Measurements from ENCODE around the gene YPEL4.

Gene YPEL4

GRCh38 chr11:57633394-57634070 is 16.2 kb downstream of the YPEL4 start:
- no peak for DNase-seq (ENCODE audit: low read depth in 1 of 2, low spot score in 1 of 2)

DNA sequence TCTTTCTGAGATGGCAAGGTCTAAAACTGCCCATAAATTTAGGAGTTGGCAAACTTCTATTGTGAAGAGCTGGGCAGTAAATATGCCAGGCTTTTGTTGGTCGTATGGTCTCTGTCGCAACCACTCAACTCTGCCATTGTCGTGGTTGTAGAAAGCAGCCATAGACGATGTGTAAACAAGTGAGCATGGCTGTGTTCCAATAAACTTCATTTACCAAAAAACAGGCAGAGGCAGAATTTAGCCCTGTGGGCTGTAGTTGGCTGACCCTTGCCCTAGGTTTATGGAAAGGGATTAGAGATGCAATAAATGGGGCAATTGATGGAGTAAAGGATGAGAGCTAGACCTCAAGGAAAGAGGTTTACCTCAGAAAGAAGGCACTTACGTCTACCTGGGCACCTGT is 17.6 kb downstream of the YPEL4 start:
- no peak for DNase-seq (ENCODE audit: low read depth in 1 of 2, low spot score in 1 of 2)

- DNase-seq (ENCODE audit: low read depth in 1 of 2, low spot score in 1 of 2), result no peak
Observed at GRCh38 chr11:57630171-57630570, 19.5 kb downstream of the YPEL4 start.

DNA sequence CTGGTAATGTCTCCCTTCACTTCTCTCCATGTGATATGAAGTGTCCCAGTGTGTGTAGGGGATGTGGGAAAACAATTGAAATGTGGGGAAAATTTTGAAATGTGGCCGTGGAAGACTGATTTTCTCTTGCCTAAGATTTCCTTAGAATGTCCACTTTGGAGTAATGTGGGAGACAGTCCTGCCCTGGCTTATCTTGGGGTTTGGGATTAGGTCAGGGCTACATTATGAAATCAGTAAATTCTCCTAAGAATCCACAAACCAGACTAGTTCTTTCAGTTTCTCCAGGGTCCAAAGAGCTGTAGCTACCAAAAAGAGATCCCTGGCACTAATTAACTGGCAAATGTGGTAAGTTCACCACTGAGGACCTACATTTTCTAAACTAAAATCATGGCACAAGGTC is 22.8 kb downstream of the YPEL4 start:
- DNase-seq (ENCODE audit: low read depth in 1 of 2, low spot score in 1 of 2), result no peak

DNA sequence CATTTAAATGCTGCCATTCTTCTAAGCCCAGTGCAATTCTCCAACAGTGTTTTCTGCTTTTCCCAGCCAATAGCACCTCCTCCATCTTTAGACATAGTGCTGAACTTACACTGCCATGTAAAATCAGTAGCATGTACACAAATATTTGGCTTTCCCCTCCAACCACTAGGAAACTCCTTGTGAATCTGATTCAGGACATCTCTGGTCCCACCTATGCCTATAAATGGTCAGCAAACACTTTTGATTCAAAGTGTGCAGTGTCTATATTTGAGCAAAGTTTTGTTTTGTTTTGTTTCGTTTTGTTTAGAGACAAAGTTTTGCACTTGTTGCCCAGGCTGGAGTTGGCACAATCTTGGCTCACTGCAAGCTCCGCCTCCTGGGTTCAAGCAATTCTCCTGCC is 24.8 kb downstream of the YPEL4 start:
- DNase-seq (ENCODE audit: low read depth in 1 of 2, low spot score in 1 of 2), result no peak

- DNase-seq (ENCODE audit: low read depth in 1 of 2, low spot score in 1 of 2), result no peak
Observed at GRCh38 chr11:57622263-57622662, 27.4 kb downstream of the YPEL4 start.

DNA sequence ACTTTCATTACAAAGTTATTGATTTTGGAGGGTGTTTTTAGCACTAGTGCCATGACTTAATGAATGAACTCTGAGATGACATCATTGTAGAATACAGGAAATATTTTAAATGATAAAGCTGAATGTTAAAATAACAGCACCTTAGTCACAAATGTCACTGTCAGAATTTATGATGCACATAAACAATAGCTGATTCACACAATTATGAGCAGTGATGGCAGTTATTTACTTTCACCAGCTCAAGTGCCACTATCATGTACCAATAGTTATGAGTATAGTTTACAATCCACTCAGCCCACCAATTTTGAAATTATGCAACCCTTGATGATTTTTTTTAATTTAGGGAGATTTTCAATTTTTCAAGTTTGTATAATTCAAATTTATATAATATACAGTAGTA is 29.2 kb downstream of the YPEL4 start:
- DNase-seq (ENCODE audit: low read depth in 1 of 2, low spot score in 1 of 2), result no peak

DNA sequence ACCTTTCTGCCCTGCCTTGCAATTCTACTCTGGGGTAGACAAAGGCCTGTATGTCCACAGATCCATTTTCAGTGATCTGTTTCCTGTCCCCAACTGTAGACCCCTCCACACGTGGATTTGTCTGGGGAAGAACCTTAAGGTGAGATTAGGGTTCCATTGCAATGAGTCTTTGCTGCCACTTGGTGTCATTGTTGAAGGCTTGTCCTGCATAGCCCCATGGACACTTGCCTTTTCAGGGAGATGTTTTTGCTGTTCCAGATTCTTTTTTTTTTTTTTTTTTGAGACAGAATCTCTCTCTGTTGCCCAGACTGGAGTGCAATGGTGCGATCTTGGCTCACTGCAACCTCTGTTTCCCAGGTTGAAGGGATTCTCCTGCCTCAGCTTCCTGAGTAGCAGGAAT is 30.4 kb downstream of the YPEL4 start:
- DNase-seq (ENCODE audit: low read depth in 1 of 2, low spot score in 1 of 2), result no peak

DNA sequence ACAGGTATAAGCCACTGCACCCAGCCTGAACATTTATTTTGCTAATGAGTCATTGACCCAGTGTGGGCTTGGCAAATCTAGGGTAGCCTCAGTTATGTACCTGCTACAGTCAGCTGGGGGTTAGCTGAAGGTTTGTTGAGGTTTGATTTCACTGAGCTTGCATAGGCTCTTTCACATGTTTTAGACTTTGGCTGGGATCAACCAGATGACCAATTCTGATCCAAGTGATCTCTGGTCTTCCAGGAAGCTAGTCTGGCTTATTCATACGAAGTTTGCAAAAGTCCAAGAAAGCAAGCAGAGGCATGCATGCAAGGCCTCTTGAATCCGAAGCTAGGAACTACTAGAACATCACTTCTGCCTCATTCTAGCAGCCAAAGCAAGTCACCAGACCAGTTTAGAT is 31.3 kb downstream of the YPEL4 start:
- no peak for DNase-seq (ENCODE audit: low read depth in 1 of 2, low spot score in 1 of 2)

- DNase-seq (ENCODE audit: low read depth in 1 of 2, low spot score in 1 of 2), result no peak
Observed at GRCh38 chr11:57616595-57616994, 33.1 kb downstream of the YPEL4 start.

DNA sequence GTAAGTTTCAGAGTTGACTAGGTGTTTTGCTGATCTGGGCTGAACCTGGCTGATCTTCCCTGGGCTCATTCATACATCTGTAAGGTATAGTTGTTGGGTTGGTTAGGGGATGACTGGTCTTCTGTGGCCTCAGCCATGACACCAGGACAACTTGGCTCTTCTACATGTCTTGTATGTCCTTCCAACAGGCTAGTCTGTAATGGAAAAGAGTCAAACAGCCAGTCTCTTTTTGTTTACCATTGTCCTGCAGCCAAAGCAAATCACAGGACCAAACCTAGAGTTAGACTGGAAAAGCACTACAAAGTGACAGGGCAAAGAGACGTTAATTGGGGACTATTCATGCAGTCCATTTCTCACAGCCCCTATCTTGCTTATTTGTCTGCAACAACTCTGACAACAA is 34.4 kb downstream of the YPEL4 start:
- DNase-seq (ENCODE audit: low read depth in 1 of 2, low spot score in 1 of 2), result no peak

DNA sequence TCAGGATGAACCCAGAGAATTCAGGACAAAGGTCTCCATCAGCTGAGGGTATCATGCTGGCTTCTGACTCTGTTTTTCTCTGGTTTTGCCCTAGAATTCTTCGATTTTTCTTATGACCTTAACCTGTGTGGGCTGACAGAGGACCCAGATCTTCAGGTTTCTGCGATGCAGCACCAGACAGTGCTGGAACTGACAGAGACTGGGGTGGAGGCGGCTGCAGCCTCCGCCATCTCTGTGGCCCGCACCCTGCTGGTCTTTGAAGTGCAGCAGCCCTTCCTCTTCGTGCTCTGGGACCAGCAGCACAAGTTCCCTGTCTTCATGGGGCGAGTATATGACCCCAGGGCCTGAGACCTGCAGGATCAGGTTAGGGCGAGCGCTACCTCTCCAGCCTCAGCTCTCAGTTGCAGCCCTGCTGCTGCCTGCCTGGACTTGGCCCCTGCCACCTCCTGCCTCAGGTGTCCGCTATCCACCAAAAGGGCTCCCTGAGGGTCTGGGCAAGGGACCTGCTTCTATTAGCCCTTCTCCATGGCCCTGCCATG is 35.4 kb downstream of the YPEL4 start:
- no peak for DNase-seq (ENCODE audit: low read depth in 1 of 2, low spot score in 1 of 2)

GRCh38 chr11:57610170-57610569 is 39.5 kb downstream of the YPEL4 start:
- no peak for DNase-seq (ENCODE audit: low read depth in 1 of 2, low spot score in 1 of 2)

DNA sequence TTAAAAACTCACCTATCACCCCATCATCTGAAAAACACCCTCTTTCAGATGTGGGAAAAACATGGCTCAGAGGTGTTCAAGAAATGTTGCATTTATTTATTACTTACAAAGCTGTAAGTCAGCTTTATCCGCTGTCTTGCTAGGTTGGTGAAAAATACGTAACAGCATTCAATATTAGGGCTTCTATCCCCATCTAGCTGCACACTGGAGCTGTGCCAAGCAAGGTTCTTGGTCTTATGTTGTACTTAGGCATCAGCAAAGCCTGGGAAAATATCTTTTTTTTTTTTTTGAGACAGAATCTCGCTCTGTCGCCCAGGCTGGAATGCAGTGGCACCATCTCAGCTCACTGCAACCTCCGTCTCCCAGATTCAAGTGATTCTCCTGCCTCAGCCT is 44.7 kb downstream of the YPEL4 start:
- no peak for DNase-seq (ENCODE audit: low read depth in 1 of 2, low spot score in 1 of 2)

DNA sequence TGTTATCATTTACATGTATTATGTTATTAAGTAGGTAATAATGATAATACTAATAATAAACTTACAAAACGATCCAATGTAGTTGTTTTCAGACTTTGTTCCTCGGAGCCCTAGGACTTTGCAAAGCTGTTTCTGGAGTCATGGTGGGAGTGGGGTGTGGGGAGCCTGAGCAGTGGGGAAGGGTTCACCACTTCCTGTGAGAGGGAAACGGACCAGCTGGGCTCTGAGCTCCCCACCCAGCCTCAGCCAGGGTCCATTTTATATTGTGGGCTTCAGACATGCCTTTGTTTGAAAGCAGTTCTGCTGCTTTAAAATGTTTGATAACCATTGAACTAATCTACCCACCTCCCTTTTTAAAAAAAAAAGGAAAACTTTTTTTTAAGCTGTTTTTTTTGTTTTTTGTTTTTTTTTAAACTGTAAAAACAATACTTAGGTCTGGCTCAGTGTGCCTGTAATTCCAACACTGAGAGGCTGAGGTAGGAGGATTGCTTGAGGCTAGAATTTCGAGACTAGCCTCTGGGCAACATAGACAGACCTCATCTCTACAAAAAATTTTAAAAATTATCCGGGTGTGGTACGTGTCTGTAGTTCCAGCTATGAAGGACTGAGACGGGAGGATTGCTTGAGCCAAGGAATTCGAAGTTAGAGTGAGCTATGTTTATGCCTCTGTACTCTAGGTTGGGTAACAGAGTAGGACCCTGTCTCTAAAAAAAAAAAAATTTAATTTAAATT is 45.2 kb downstream of the YPEL4 start:
- DNase-seq (ENCODE audit: low read depth in 1 of 2, low spot score in 1 of 2), result no peak

DNA sequence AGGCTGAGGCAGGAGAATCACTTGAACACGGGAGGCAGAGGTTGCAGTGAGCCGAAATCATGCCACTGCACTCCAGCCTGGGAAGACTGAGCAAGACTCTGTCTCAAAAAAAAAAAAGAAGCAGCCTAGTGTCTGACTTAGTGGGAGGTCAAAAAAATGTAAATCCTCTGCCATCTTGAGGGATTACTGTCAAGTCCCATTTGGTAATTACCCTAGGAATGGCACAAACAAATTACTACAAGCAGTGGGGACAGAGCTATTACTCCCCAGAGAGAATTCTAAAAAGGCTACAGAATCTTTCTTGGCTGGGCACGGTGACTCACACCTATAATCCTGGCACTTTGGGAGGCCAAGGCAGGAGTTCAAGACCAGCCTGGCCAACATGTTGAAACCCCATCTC is 48.4 kb downstream of the YPEL4 start:
- no peak for DNase-seq (ENCODE audit: low read depth in 1 of 2, low spot score in 1 of 2)

DNA sequence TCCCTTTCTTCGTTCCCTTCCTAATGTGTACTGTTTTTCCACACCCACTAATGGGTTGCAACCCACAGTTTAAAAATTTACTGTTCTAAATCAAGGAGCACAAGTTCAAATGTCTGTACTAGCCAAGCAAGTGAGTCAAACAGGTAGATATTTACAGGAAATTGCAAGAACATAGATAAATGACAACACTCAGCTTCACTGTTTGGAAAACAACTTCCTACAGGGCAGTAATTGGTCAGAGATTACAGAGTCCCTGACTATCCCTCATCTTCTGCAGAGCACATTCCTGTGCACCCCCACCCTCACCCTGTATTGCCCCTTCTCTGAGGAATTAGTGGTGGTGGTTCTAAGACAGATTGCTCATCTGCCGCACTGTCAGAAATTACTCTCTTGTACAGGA is 50.3 kb downstream of the YPEL4 start:
- no peak for DNase-seq (ENCODE audit: low read depth in 1 of 2, low spot score in 1 of 2)

GRCh38 chr11:57598831-57599155 is 50.9 kb downstream of the YPEL4 start:
- DNase-seq (ENCODE audit: low read depth in 1 of 2, low spot score in 1 of 2), result no peak

DNA sequence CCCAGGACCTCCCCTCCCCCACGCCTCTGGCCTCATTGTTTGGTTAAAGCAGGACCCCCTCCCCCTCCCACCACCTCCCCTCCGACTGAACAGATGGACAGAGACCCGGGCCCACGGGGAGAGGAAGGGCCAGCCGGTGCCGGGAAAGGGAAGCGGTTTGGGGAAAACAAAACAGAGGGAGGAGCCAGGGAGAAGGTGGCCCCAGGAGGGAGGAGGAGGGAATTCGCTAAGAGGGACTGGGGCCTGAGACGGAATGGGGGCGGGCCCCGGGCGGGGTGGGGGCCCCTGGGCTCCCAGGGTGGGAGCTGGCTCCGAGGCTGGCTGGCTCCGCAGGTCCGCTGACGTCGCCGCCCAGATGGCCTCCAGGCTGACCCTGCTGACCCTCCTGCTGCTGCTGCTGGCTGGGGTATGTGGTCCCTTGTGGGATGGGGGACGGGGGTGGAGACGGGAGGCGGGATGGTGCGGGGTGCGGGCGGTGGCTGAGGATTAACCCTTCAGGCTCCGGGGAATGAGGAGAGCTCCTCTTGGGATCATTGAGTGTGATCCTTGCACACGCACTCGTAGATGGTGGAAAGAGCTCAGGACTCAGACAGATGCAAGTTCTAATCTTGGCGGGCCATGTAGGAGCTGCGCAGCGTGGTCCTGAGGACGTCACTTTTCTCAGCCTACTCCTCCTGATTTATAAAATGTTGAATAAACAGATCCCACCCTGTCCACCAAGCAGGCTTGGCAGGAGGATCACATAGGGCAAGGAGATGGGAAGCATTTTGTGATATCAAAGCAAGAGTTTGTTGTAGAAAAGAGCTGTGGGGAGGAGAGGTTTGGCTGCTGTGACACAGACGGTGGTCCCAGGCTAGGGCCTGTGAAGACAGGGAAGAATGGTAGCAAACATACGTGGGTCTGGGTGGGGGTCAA is 51.5 kb downstream of the YPEL4 start:
- DNase-seq (ENCODE audit: low read depth in 1 of 2, low spot score in 1 of 2), result no peak

- no peak for DNase-seq (ENCODE audit: low read depth in 1 of 2, low spot score in 1 of 2)
Observed at GRCh38 chr11:57597461-57597915, 52.2 kb downstream of the YPEL4 start, which contains the start of gene SERPING1. Gene SERPING1 (plus strand): TSS chr11:57597685. CDS start chr11:57598271, 586 bp downstream.

GRCh38 chr11:57596266-57596885 is 53.3 kb downstream of the YPEL4 start:
- DNase-seq (ENCODE audit: low read depth in 1 of 2, low spot score in 1 of 2), result no peak
